ENCODE measurements around the gene HCFC2.
"Not testable (repeated sequence)": the region's sequence is repeated elsewhere in the genome, so short reads cannot be mapped to it uniquely, and the experiment has no call there.

HCFC2 gene

GRCh38 chr12:104064031-104064841, at the start of gene HCFC2:
HCFC2 (plus strand) TSS chr12:104064531; CDS start chr12:104064561, 30 bp downstream.
- DNase-seq: peak; percentile 84

- DNase-seq: not testable (repeated sequence)
Measured at GRCh38 chr12:104021862-104022261, 42.5 kb upstream of the HCFC2 start.

GRCh38 chr12:104022786-104023185, 41.5 kb upstream of the HCFC2 start:
- no peak for DNase-seq

- no peak for DNase-seq
Measured at GRCh38 chr12:104023710-104024109, 40.6 kb upstream of the HCFC2 start.

- DNase-seq: no peak
Measured at GRCh38 chr12:104024348-104024747, 40.0 kb upstream of the HCFC2 start.

- no peak for DNase-seq
Measured at GRCh38 chr12:104025771-104026170, 38.6 kb upstream of the HCFC2 start.

GRCh38 chr12:104026841-104027599, 37.3 kb upstream of the HCFC2 start:
- DNase-seq: no peak

- DNase-seq: not testable (repeated sequence)
Measured at GRCh38 chr12:104030596-104030995, 33.7 kb upstream of the HCFC2 start.

- DNase-seq: not testable (repeated sequence)
Measured at GRCh38 chr12:104036143-104036542, 28.2 kb upstream of the HCFC2 start.

GRCh38 chr12:104039769-104040168, 24.6 kb upstream of the HCFC2 start:
- not testable (repeated sequence) for DNase-seq

- DNase-seq: no peak
Measured at GRCh38 chr12:104042580-104042979, 21.8 kb upstream of the HCFC2 start.

- no peak for DNase-seq
Measured at GRCh38 chr12:104044158-104044557, 20.2 kb upstream of the HCFC2 start.

- no peak for DNase-seq
Measured at GRCh38 chr12:104046306-104046705, 18.0 kb upstream of the HCFC2 start.

- DNase-seq: no peak
Measured at GRCh38 chr12:104048162-104048561, 16.2 kb upstream of the HCFC2 start.

GRCh38 chr12:104048811-104049210, 15.5 kb upstream of the HCFC2 start:
- no peak for DNase-seq

- no peak for DNase-seq
Measured at GRCh38 chr12:104049278-104049902, 14.9 kb upstream of the HCFC2 start.

GRCh38 chr12:104049903-104050356, 14.4 kb upstream of the HCFC2 start, which contains the start of gene GLT8D2:
GLT8D2 (minus strand) TSS chr12:104050187; CDS start chr12:104019648, 30,539 bp downstream.
- peak; percentile 16 for DNase-seq

GRCh38 chr12:104050436-104050835, 13.9 kb upstream of the HCFC2 start:
- no peak for DNase-seq

GRCh38 chr12:104054681-104055346, 9.5 kb upstream of the HCFC2 start:
- no peak for DNase-seq

GRCh38 chr12:104055686-104056388, 8.5 kb upstream of the HCFC2 start:
- DNase-seq: no peak

GRCh38 chr12:104056419-104056972, 7.8 kb upstream of the HCFC2 start:
- DNase-seq: no peak

GRCh38 chr12:104057771-104058197, 6.5 kb upstream of the HCFC2 start:
- no peak for DNase-seq

Measured in NCI-H2227 treated with DMSO at 0.1 percent for 48 hours (cell line).